GM21381 (cell line): ENCODE results near the gene OR4C15.

Experiments used
- ATAC-seq: cut with Tn5 transposase; IDR thresholded peaks from one replicate; pipeline ENCODE4 v1.9.1; 2021; ENCODE audit warnings: mild to moderate bottlenecking, moderate library complexity; ENCODE audit not compliant: unreplicated experiment

The OR4C15 gene

DNA sequence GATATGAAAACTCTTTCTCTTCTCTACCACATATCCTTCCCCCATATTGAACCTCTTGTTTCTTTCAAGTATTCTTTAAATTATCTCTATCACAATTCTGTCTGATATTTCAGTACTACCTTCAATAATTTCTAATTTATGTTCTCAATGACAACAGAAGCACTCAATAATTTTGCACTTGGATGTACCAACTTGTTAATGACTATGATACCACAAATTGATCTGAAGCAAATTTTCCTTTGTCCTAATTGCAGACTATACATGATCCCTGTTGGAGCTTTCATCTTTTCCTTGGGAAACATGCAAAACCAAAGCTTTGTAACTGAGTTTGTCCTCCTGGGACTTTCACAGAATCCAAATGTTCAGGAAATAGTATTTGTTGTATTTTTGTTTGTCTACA is at the start of gene OR4C15:
Gene OR4C15, plus strand, starts transcription at position 301 of the 400 bp plus-strand sequence. Its CDS starts 0 bp downstream, at position 301.
- no peak for ATAC-seq

DNA sequence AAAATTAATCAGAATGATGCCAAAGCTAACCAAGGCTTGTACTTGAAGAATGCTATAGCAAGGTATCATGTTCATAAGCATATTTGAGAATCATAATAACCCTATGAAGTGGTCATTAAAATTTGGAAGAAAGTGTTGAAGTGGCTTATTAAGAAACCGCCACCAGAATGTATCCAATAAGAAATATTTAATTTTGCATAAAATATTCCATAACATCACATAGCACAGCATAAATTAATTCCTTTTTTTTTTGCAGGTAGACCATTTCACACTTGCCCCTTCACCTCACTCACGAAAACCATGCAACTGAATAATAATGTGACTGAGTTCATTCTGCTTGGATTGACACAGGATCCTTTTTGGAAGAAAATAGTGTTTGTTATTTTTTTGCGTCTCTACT is 17.6 kb downstream of the OR4C15 start, which contains the start of gene OR4C16:
Gene OR4C16, plus strand, starts transcription at position 301 of the 400 bp plus-strand sequence. Its CDS starts 0 bp downstream, at position 301.
- ATAC-seq: no peak

DNA sequence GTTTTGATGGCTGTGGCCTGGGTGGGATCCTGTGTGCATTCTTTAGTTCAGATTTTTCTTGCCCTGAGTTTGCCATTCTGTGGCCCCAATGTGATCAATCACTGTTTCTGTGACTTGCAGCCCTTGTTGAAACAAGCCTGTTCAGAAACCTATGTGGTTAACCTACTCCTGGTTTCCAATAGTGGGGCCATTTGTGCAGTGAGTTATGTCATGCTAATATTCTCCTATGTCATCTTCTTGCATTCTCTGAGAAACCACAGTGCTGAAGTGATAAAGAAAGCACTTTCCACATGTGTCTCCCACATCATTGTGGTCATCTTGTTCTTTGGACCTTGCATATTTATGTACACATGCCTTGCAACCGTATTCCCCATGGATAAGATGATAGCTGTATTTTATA is 18.3 kb downstream of the OR4C15 start:
- peak; percentile 60 for ATAC-seq
